ENCODE measurements around the gene VWA3B.

Gene VWA3B

DNA sequence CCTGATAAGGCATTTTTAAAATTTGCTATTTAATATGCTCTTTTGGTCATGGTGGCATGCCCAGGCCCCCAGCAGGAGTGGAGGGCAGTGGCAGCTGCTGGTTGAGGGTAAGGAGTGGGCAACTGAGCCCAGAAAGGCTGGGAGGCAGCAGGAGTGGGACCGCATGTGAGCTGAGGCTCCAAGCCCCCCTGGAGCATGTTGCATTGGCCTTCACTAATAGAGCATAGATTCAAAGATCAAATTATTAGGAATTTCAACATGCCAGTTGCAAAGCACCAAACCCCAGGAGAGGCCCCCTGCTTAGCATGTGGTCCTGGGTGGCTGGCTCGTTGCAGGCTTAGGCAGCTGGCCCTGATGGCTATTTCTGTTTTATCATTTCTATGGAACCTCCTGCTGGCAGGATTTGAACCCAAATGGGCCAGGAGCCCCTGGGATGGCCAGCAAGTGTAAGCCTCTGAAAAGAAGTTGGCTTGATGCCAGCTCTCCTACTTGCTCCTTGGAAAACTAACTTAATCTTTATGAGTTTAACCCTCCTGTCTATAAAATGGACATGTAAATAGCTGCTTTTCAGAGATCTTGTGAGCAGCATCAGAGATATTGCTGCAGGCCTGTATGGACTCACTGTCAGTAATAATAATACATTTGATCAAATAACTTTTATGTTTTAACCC is 49.2 kb upstream of the VWA3B start:
- no peaks in the 10 kb centered on the region for H3F3A ChIP-seq (ENCODE audit: low read depth)
- no peaks in the 10 kb centered on the region for H3K9me2 ChIP-seq (replicated peaks; ENCODE audit: low read depth, low read length)
- H3K79me2 ChIP-seq (ENCODE audit: insufficient read depth, low read length) = no peaks in the 10 kb centered on the region
- no peak overlapping the region for H3K4me3 ChIP-seq (ENCODE audit: low read length, poor library complexity, severe bottlenecking)
- no peaks in the 10 kb centered on the region for H3K9me3 ChIP-seq (ENCODE audit: insufficient read depth, low read depth, low read length)
- TF ChIP-seq, protein P1, sequence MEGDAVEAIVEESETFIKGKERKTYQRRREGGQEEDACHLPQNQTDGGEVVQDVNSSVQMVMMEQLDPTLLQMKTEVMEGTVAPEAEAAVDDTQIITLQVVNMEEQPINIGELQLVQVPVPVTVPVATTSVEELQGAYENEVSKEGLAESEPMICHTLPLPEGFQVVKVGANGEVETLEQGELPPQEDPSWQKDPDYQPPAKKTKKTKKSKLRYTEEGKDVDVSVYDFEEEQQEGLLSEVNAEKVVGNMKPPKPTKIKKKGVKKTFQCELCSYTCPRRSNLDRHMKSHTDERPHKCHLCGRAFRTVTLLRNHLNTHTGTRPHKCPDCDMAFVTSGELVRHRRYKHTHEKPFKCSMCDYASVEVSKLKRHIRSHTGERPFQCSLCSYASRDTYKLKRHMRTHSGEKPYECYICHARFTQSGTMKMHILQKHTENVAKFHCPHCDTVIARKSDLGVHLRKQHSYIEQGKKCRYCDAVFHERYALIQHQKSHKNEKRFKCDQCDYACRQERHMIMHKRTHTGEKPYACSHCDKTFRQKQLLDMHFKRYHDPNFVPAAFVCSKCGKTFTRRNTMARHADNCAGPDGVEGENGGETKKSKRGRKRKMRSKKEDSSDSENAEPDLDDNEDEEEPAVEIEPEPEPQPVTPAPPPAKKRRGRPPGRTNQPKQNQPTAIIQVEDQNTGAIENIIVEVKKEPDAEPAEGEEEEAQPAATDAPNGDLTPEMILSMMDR (conservative IDR thresholded peaks at IDR 0.05; ENCODE audit: low read length) = no peak
- TF ChIP-seq EZH2phosphoT487 (IDR thresholded peaks at IDR 0.05; ENCODE audit: borderline replicate concordance) = no peak
- H3K4me2 ChIP-seq (ENCODE audit: low read depth, low read length, poor library complexity, severe bottlenecking) = no peak overlapping the region
- H3K9ac ChIP-seq (ENCODE audit: low read depth, low read length, poor library complexity, severe bottlenecking) = no peak overlapping the region
- H3K4me1 ChIP-seq (ENCODE audit: insufficient read depth, low read length, poor library complexity, severe bottlenecking) = no peaks in the 10 kb centered on the region
- no peaks in the 10 kb centered on the region for H3K36me3 ChIP-seq (ENCODE audit: insufficient read depth, low read length)
- H4K20me1 ChIP-seq (ENCODE audit: insufficient read depth, low read length, poor library complexity, severe bottlenecking) = no peaks in the 10 kb centered on the region
- no peaks in the 10 kb centered on the region for H3K27me3 ChIP-seq (ENCODE audit: insufficient read depth, low read length, poor library complexity, severe bottlenecking)
- no peak overlapping the region for H2AFZ ChIP-seq (ENCODE audit: low read length)

DNA sequence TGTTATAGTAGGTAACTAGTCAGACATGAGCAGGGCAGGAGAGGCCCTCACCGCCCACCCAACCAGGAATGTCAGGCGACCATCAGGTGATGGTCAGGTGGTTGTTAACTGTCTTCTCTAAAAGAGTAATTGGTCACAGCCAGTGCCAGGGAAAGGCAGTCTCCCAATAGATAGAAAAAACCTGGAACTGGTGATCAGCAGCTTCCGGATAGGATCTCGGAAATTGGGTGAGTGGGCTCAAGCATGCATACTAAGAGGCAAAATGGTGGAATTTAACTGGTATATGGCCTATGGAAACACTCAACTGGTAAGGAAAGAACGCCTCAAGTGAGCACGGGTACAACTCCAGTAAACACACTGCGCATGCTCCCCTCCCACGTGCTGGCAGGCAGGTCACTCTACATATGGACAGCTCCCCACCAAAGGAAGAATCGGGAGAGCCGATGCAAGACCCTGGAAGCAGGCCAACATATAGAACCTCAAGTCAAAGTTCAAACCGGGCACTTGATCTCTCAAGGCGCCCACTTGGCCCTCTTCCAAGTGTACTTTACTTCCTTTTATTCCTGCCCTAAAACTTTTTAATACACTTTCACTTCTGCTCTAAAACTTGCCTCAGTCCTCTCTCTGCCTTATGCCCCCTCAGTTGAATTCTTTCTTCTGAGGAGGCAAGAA is 47.7 kb upstream of the VWA3B start:
- Histone ChIP-seq H3K9me3 (ENCODE audit: insufficient read depth, low read depth, low read length) (no peaks in the 10 kb centered on the region), H3K9me2 (replicated peaks; ENCODE audit: low read depth, low read length) (no peaks in the 10 kb centered on the region), H3K4me3 (ENCODE audit: low read length, poor library complexity, severe bottlenecking) (no peak overlapping the region), H3K9ac (ENCODE audit: low read depth, low read length, poor library complexity, severe bottlenecking) (no peak overlapping the region), H3K79me2 (ENCODE audit: insufficient read depth, low read length) (no peaks in the 10 kb centered on the region), H3K27me3 (ENCODE audit: insufficient read depth, low read length, poor library complexity, severe bottlenecking) (no peaks in the 10 kb centered on the region), H4K20me1 (ENCODE audit: insufficient read depth, low read length, poor library complexity, severe bottlenecking) (no peaks in the 10 kb centered on the region), H3K4me1 (ENCODE audit: insufficient read depth, low read length, poor library complexity, severe bottlenecking) (no peaks in the 10 kb centered on the region), H3F3A (ENCODE audit: low read depth) (no peaks in the 10 kb centered on the region), H3K4me2 (ENCODE audit: low read depth, low read length, poor library complexity, severe bottlenecking) (no peak overlapping the region), H2AFZ (ENCODE audit: low read length) (no peak overlapping the region), H3K36me3 (ENCODE audit: insufficient read depth, low read length) (no peaks in the 10 kb centered on the region)
- TF ChIP-seq, protein P1 (conservative IDR thresholded peaks at IDR 0.05; ENCODE audit: low read length) = no peak
- TF ChIP-seq EZH2phosphoT487 (IDR thresholded peaks at IDR 0.05; ENCODE audit: borderline replicate concordance) = no peak

DNA sequence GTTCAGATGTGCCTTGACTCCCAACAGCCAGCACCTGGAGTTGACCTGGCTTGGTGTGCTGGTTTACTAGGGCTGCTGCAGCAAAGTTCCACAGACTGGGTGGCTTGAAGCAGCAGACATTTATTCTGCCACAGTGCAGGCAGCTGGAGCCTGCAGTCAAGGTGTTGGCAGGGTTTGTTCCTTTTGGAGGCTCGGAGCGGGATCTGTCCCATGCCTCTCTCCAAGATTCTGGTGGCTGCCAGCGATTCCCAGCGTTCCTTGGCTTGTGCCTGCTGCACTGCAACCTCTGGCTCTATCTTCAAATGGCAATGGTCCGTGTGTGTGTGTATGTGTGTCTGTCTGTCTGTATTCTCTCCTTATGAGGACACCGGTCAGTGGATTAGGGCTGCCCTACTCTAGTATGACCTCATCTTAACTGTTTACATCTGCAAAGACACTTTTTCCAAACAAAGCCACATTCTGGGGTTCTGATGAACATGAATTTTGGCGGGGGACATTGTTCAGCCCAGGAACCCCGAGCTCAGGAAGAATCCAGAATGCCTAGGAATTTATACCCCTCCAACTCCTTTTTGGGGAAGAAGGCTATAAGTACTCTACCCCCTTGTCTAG is 46.5 kb upstream of the VWA3B start:
- no peak overlapping the region for H3K9ac ChIP-seq (ENCODE audit: low read depth, low read length, poor library complexity, severe bottlenecking)
- no peaks in the 10 kb centered on the region for H3K27me3 ChIP-seq (ENCODE audit: insufficient read depth, low read length, poor library complexity, severe bottlenecking)
- peaks cover 4% of the 10 kb centered on the region; the same call in 1 of the 2 replicates for H3K9me3 ChIP-seq (ENCODE audit: insufficient read depth, low read depth, low read length)
- no peak overlapping the region for H2AFZ ChIP-seq (ENCODE audit: low read length)
- no peaks in the 10 kb centered on the region for H3K79me2 ChIP-seq (ENCODE audit: insufficient read depth, low read length)
- H3K4me1 ChIP-seq (ENCODE audit: insufficient read depth, low read length, poor library complexity, severe bottlenecking) = no peaks in the 10 kb centered on the region
- no peak overlapping the region for H3K4me3 ChIP-seq (ENCODE audit: low read length, poor library complexity, severe bottlenecking)
- no peaks in the 10 kb centered on the region for H3F3A ChIP-seq (ENCODE audit: low read depth)
- H3K9me2 ChIP-seq (replicated peaks; ENCODE audit: low read depth, low read length) = no peaks in the 10 kb centered on the region
- H3K4me2 ChIP-seq (ENCODE audit: low read depth, low read length, poor library complexity, severe bottlenecking) = no peak overlapping the region
- H3K36me3 ChIP-seq (ENCODE audit: insufficient read depth, low read length) = no peaks in the 10 kb centered on the region
- no peaks in the 10 kb centered on the region for H4K20me1 ChIP-seq (ENCODE audit: insufficient read depth, low read length, poor library complexity, severe bottlenecking)
- TF ChIP-seq, protein P1 (conservative IDR thresholded peaks at IDR 0.05; ENCODE audit: low read length) = no peak
- no peak for TF ChIP-seq EZH2phosphoT487 (IDR thresholded peaks at IDR 0.05; ENCODE audit: borderline replicate concordance)
